ENCODE results near the gene NR3C2.

Gene NR3C2

GRCh38 chr4:148375584-148375983, 66.6 kb downstream of the NR3C2 start:
- H4K20me1 ChIP-seq (ENCODE audit: insufficient read depth, low read length): no peaks in the 10 kb centered on the region
- H3K9ac ChIP-seq (ENCODE audit: low read length): no peak overlapping the region
- no peak overlapping the region for H2AFZ ChIP-seq (ENCODE audit: low read length)
- no peaks in the 10 kb centered on the region for H3K27me3 ChIP-seq (ENCODE audit: insufficient read depth, low read length)
- H3K9me3 ChIP-seq (ENCODE audit: low read length): no peaks in the 10 kb centered on the region
- H3F3A ChIP-seq (ENCODE audit: insufficient read depth, low read length): no peaks in the 10 kb centered on the region
- TF ChIP-seq EZH2 (IDR thresholded peaks at IDR 0.05; ENCODE audit: borderline replicate concordance, low read length): no peak
- no peak for TF ChIP-seq CTCF (IDR thresholded peaks at IDR 0.05; ENCODE audit: low read length)
- peaks cover 10% of the 10 kb centered on the region for H3K4me1 ChIP-seq (ENCODE audit: insufficient read depth, low read length, severe bottlenecking)
- no peak overlapping the region for H3K4me2 ChIP-seq (ENCODE audit: low read length)
- no peaks in the 10 kb centered on the region for H3K9me2 ChIP-seq (ENCODE audit: low read depth, low read length)
- no peaks in the 10 kb centered on the region for H3K79me2 ChIP-seq (ENCODE audit: insufficient read depth, low read length)
- no peak overlapping the region for H3K27ac ChIP-seq (ENCODE audit: low read depth, low read length, poor library complexity, severe bottlenecking)
- no peaks in the 10 kb centered on the region for H3K36me3 ChIP-seq (ENCODE audit: insufficient read depth, low read length)
- H3K4me3 ChIP-seq (ENCODE audit: low read depth, low read length, poor library complexity, severe bottlenecking): no peak overlapping the region

GRCh38 chr4:148373093-148373492, 69.1 kb downstream of the NR3C2 start:
- H3K9ac ChIP-seq (ENCODE audit: low read length): no peak overlapping the region
- TF ChIP-seq EZH2 (IDR thresholded peaks at IDR 0.05; ENCODE audit: borderline replicate concordance, low read length): no peak
- TF ChIP-seq CTCF (IDR thresholded peaks at IDR 0.05; ENCODE audit: low read length): no peak
- H3K4me2 ChIP-seq (ENCODE audit: low read length): no peak overlapping the region
- H2AFZ ChIP-seq (ENCODE audit: low read length): no peak overlapping the region
- no peaks in the 10 kb centered on the region for H3K36me3 ChIP-seq (ENCODE audit: insufficient read depth, low read length)
- H3K79me2 ChIP-seq (ENCODE audit: insufficient read depth, low read length): no peaks in the 10 kb centered on the region
- no peaks in the 10 kb centered on the region for H4K20me1 ChIP-seq (ENCODE audit: insufficient read depth, low read length)
- H3K4me3 ChIP-seq (ENCODE audit: low read depth, low read length, poor library complexity, severe bottlenecking): no peak overlapping the region
- no peaks in the 10 kb centered on the region for H3K9me3 ChIP-seq (ENCODE audit: low read length)
- no peak overlapping the region for H3K27ac ChIP-seq (ENCODE audit: low read depth, low read length, poor library complexity, severe bottlenecking)
- H3K4me1 ChIP-seq (ENCODE audit: insufficient read depth, low read length, severe bottlenecking): peaks cover 34% of the 10 kb centered on the region
- H3K27me3 ChIP-seq (ENCODE audit: insufficient read depth, low read length): no peaks in the 10 kb centered on the region
- H3K9me2 ChIP-seq (ENCODE audit: low read depth, low read length): no peaks in the 10 kb centered on the region
- no peaks in the 10 kb centered on the region for H3F3A ChIP-seq (ENCODE audit: insufficient read depth, low read length)

- Histone ChIP-seq H3K9ac (ENCODE audit: low read length) (no peak overlapping the region), H3K9me2 (ENCODE audit: low read depth, low read length) (no peaks in the 10 kb centered on the region), H3K79me2 (ENCODE audit: insufficient read depth, low read length) (no peaks in the 10 kb centered on the region), H3F3A (ENCODE audit: insufficient read depth, low read length) (no peaks in the 10 kb centered on the region), H3K9me3 (ENCODE audit: low read length) (no peaks in the 10 kb centered on the region), H3K4me3 (ENCODE audit: low read depth, low read length, poor library complexity, severe bottlenecking) (no peak overlapping the region), H3K27me3 (ENCODE audit: insufficient read depth, low read length) (no peaks in the 10 kb centered on the region), H3K27ac (ENCODE audit: low read depth, low read length, poor library complexity, severe bottlenecking) (no peak overlapping the region), H3K4me2 (ENCODE audit: low read length) (no peak overlapping the region; the same call in 1 of the 2 replicates), H3K4me1 (ENCODE audit: insufficient read depth, low read length, severe bottlenecking) (peaks cover 42% of the 10 kb centered on the region), H3K36me3 (ENCODE audit: insufficient read depth, low read length) (no peaks in the 10 kb centered on the region), H4K20me1 (ENCODE audit: insufficient read depth, low read length) (no peaks in the 10 kb centered on the region), H2AFZ (ENCODE audit: low read length) (no peak overlapping the region)
- TF ChIP-seq EZH2 (IDR thresholded peaks at IDR 0.05; ENCODE audit: borderline replicate concordance, low read length) (no peak), CTCF (IDR thresholded peaks at IDR 0.05; ENCODE audit: low read length) (no peak)
Observed at GRCh38 chr4:148369919-148370318, 72.3 kb downstream of the NR3C2 start.

All from OCI-LY1 (cell line).